GM21360 (cell line): Measurements from ENCODE around the gene LMO3.

Experiments
- ATAC-seq: cut with Tn5 transposase; IDR thresholded peaks from one replicate; pipeline ENCODE4 v1.9.1; 2021; ENCODE audit warnings: mild to moderate bottlenecking, moderate library complexity; ENCODE audit not compliant: unreplicated experiment

Gene LMO3

GRCh38 chr12:16602412-16602811, 3.5 kb downstream of the LMO3 start:
- ATAC-seq = no peak

- no peak for ATAC-seq
Observed at GRCh38 chr12:16600525-16600924, 5.4 kb downstream of the LMO3 start.

GRCh38 chr12:16599081-16599480, 6.9 kb downstream of the LMO3 start:
- no peak for ATAC-seq

- ATAC-seq = no peak
Observed at GRCh38 chr12:16594797-16595196, 11.2 kb downstream of the LMO3 start.

GRCh38 chr12:16593546-16593945, 12.4 kb downstream of the LMO3 start:
- ATAC-seq = no peak

GRCh38 chr12:16590645-16591044, 15.3 kb downstream of the LMO3 start:
- ATAC-seq = no peak

GRCh38 chr12:16588812-16589211, 17.1 kb downstream of the LMO3 start:
- ATAC-seq = no peak

- no peak for ATAC-seq
Observed at GRCh38 chr12:16587514-16587913, 18.4 kb downstream of the LMO3 start.

- ATAC-seq = no peak
Observed at GRCh38 chr12:16587110-16587453, 18.9 kb downstream of the LMO3 start.

- ATAC-seq = no peak
Observed at GRCh38 chr12:16586350-16587109, 19.4 kb downstream of the LMO3 start.

GRCh38 chr12:16585781-16586180, 20.2 kb downstream of the LMO3 start:
- no peak for ATAC-seq

GRCh38 chr12:16583969-16584745, 21.8 kb downstream of the LMO3 start:
- ATAC-seq = no peak

- ATAC-seq = no peak
Observed at GRCh38 chr12:16581416-16581815, 24.5 kb downstream of the LMO3 start.

GRCh38 chr12:16579041-16579440, 26.9 kb downstream of the LMO3 start:
- no peak for ATAC-seq

- no peak for ATAC-seq
Observed at GRCh38 chr12:16573398-16574077, 32.4 kb downstream of the LMO3 start.

- no peak for ATAC-seq
Observed at GRCh38 chr12:16568873-16569272, 37.1 kb downstream of the LMO3 start.

- no peak for ATAC-seq
Observed at GRCh38 chr12:16564675-16565074, 41.3 kb downstream of the LMO3 start.

GRCh38 chr12:16563504-16563903, 42.5 kb downstream of the LMO3 start:
- ATAC-seq = no peak

GRCh38 chr12:16562921-16563320, 43.0 kb downstream of the LMO3 start:
- no peak for ATAC-seq

GRCh38 chr12:16562435-16562834, 43.5 kb downstream of the LMO3 start:
- ATAC-seq = no peak

- ATAC-seq = no peak
Observed at GRCh38 chr12:16560273-16560672, 45.7 kb downstream of the LMO3 start.

GRCh38 chr12:16555630-16556029, 50.3 kb downstream of the LMO3 start:
- no peak for ATAC-seq
